Cortex of kidney (tissue), 1 donor: ENCODE data around the gene PRELID2.
"Not testable (repeated sequence)": the region's sequence is repeated elsewhere in the genome, so short reads cannot be mapped to it uniquely, and the experiment has no call there.

Experiments used
- DNase-seq: peaks from one replicate; lab custom pipeline; 2025; lab: John Stamatoyannopoulos, UW

Gene PRELID2

DNA sequence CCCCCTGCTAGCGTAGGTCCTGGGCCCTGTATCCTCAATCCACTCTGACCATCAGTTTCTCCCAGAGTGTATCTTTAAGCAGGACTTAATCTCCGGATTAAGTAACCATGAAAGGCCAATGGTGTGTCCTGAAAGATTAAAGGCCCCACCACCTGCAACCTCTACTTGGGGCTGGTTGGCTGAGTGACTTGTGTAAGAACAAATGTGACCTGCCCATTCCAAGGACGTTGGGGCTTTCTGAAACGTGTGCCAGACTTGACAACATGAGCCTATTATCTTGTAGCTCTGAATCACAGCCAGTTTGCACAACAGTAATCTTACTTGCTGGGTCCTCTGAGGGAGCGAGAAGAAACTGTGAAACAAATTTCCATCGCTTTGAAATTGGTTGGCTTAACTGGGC lies 3.1 kb upstream of the PRELID2 start:
- no peak for DNase-seq

GRCh38 chr5:145836241-145836640 lies 1.1 kb upstream of the PRELID2 start:
- not testable (repeated sequence) for DNase-seq

GRCh38 chr5:145835848-145836239 lies 702 bp upstream of the PRELID2 start:
- no peak for DNase-seq

DNA sequence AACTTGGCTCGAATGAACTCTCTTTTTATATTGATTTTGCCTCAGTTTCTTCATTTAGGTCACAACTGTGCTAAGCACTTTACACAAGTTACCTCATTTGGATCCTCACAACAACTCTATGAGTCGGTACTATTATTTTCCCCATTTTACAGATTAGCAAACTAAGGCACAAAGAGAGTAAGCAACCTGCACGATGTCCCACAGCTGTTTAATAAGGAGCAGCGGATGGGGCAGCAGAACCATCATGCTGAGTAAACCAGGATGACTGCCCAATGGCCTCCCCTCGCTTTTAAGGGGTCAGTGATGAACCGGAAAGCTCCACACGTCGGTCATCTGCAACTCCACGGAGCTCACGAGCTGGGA lies 607 bp downstream of the PRELID2 start:
- DNase-seq: no peak

DNA sequence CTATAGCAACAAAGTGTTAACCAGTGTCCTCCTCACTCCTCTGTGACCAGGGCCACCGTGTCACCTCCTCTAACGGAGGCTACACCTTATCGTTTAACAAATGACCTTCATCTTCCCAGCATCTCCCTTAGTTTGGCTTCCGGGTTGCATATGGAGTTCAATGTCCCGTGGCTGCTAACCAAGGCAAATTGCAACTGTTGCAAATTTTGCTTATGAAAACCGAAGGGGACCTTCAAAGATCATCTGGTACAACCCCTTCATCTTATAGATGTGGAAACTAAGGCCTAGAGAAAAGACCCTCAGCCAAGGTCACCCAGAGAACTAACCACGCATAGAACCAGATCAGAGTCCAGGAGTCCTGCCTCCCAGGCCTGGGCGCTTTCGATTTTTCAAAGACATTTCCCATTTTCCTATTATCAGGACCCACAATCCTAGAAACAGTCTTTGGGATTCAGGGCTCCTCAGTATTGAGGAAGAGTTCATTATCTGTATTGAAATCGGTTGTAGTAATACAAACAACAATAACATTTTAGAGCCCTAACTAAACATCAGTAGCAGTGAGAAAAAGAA lies 1.4 kb downstream of the PRELID2 start:
- DNase-seq: no peak

DNA sequence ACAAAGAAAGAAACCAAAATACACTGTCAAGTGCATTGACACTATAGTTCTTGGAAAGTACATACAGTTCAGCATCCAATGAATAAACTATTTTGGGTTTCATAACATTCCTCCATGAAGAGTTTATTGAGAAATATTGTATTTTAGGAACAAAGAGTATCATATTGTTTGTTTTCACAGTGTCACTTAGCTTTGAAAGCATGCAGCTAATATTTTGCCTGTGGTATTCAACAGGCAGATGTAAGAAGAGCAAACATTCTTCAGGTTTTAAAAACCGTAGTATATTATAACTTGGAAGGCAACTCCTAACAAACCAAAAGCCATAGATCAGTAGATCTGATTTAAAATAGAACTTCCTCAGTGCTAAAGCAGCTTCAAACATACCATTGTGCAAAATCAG lies 4.5 kb downstream of the PRELID2 start:
- DNase-seq: no peak

DNA sequence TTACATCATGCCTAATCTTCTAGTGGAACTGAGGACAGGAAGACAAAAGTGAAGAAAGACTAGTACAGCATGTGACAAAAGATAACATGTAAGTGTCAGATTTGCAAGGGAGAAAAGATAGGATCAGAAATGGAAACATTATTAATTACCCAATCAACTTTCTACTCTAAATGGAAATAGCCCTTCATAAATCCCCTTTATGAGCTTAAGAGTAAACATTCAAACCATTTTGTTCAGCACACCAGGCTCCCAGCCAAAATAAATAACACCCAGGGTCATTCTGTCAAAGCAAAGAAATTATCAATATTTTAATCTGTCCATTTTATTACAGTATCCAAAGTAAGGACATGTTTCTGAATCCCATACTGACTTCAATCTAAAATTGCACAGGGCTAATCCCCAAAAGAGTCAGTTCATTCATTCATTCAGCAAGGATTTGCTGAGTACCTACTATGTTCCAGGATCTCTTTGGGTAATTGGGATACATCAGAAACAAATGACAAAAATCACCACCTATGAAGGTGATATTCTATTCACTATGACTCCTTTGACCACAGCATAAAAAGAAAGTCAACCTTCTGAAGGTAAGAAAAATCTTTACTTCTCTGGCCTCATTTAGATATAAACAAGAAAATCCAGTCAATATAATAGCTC lies 5.3 kb downstream of the PRELID2 start:
- no peak for DNase-seq

- DNase-seq: no peak
These were observed 8.1 kb downstream of the PRELID2 start for GRCh38 chr5:145826895-145827674.

DNA sequence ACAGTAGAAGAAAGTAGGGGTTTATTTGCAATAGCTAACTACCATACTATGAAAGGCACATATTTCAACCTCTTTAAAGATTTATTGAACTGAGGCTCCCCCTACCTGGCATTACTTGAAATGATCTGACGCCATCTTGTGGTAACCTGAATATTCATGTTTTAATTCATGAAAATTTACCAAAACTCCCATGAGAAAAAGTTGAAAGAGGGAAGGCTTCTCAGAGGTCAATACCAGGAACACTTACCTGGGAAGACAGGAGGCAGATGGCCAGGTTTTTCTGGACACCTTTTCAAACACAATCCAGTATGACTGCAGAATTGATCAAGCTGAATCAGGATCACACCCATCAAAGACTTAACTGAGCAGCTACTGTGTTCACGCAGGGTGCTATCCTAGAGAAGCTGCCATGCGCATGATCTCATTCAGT lies 9.4 kb downstream of the PRELID2 start:
- no peak for DNase-seq

GRCh38 chr5:145824040-145824439 lies 11.1 kb downstream of the PRELID2 start:
- no peak for DNase-seq

DNA sequence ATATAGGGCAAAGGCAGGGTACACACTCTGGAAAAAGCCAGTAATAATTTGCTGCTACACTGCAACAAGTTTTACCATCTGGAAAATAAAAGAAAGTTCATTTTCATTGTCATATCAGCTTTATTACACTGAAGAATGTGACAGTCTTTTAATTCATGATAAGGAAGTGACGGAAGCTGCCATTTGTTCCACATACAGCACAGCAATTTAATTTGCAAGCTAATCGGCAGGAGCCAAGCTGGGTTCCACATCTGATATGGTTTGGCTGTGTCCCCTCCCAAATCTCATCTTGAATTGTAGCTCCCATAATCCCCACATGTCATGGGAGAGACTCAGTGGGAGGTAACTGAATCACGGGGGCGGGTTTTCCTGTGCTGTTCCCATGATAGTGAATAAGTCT lies 16.5 kb downstream of the PRELID2 start:
- no peak for DNase-seq

DNA sequence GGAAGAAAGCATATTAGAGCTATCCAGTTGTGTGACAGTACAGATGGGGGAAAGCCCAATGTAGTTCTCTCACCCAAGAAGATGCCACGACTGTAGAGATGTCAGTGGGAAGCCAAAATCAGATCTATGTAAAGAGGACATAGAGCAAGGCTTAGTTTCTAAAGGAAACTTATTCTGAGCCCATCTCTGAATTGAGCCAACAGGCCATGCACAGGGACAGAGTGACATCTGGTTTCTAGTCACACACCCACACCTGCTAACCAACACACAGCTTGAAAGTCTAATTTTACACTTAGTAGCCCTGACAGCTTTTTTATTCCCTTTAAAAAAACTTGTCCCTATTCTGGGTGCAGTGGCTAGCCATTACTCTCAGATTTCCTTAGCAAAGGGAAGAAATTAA lies 22.3 kb downstream of the PRELID2 start:
- no peak for DNase-seq

DNA sequence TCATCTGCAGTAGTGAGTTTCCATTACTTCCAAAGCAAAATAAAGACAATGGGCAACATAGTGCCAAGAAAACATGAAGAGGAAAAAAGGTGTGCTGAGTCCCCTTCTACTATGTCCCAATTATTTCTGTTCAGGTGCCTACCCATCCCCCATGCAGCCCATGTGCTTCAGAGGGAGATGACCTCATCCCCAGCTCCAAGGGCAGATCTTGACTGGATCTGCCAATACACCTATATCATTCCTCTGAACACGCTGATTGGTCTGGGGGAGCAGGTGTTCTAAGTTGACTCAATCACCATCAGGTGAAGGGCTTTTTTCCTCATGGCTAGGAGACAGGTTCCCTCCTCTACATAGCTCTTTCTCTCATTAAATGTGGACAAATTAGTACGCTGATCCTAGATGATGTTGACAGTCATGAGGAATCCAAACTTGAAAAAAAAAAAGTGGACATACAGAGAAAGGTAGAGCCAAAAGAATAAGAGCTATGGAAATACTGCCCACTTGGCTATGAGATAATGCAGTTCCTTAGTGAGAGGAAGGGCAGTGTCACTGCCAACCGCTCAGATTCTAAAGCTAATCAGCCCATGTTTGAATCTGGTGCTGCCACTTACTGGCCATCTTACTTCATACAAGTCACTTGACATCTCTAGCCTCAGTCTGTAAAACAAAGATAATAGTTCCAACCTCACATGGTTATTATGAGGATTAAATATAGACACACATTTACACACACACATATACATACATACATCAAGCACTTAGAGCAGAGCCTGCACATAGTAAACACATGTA lies 23.1 kb downstream of the PRELID2 start:
- no peak for DNase-seq

DNA sequence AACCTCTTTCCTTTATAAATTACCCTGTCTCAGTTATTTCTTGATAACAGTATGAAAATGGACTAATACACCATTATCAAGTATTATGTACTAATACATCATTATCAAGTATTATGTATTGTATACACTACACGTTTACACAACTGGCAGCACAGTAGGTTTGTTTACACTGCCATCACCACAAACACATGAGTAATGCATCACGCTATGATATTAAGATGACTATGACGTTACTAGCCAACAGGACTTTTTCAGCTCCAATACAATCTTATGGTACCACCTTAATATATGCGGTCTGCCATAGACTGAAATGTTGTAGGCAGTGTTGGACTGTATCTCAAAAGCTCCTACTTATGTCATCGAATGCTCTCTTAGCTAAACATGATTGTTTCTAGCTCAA lies 28.2 kb downstream of the PRELID2 start:
- DNase-seq: no peak

DNA sequence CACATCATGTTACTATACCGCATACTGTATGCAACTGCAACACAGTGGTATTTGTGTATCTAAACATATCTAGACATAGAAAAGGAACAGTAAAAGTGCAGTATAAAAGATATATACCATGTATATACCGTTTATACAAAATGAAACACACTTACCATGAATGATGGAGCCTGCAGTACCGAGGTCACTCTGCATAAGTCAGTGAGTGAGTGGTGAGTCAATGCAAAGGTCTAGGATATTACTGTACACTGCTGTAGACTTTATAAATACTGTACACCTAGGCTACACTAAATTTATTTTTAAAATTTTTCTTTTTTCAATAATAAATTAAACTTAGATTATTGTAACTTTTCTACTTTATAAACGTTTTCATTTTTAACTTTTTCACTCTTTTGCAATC lies 29.3 kb downstream of the PRELID2 start:
- no peak for DNase-seq

DNA sequence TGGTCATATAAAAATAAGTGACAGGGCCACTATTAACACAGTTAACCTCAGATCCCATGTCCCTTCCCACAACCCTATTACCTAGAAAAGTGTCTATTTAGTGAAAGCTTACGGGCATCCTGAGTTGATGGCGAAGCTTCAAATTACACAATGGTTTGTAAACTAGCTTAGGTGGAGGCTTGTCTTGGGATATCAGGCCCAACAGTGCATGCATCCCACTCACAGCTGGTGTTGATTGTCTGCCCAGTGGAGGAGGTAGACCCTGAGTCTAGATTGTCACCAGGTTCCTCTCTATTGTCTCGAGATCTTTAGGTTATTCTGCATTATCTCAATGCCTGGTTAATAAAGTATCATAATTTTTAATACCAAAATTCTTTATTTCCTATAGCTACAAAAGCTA lies 30.4 kb downstream of the PRELID2 start:
- DNase-seq: no peak

GRCh38 chr5:145803112-145804004 lies 31.8 kb downstream of the PRELID2 start:
- DNase-seq: no peak

- no peak for DNase-seq
These were observed 33.9 kb downstream of the PRELID2 start for GRCh38 chr5:145801195-145801594.

DNA sequence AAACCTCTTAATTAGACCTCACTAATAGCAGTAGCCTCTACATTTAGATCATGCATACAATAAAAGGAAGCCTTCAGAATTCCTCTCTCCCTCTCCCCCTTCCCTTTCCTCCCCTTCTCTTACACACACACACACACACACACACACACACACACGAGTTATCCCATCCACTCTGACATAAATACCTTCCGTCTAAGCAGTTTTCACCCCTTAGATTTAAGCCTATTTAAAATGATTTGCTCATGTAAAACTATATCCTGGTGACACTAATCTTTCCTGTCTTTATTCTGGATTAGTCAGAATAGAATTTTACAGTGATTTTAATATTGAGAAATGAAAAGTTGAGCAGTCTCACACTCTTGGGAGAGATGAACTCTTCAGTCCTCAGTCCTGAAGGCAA lies 35.0 kb downstream of the PRELID2 start:
- DNase-seq: no peak

- not testable (repeated sequence) for DNase-seq
These were observed 36.6 kb downstream of the PRELID2 start for GRCh38 chr5:145798503-145798902.

DNA sequence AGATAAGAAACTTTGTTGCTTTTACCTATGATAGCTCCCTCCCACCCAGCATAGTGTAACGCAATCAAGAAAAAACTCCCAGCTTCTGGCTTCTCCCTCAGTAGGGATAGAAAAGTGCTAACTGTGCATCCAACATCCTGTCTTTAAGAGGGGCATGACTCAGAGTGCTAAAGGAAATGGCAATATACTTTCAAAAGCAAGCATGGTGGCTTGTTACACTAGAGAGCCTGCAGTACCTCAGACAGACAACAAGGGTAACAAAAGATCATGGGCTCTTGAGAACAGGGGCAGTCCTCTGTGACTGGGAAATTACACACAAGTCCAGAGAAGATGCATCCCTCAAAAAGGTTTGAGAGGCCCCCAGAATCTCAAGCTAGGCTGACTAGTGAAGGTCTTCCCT lies 37.8 kb downstream of the PRELID2 start:
- DNase-seq: no peak

DNA sequence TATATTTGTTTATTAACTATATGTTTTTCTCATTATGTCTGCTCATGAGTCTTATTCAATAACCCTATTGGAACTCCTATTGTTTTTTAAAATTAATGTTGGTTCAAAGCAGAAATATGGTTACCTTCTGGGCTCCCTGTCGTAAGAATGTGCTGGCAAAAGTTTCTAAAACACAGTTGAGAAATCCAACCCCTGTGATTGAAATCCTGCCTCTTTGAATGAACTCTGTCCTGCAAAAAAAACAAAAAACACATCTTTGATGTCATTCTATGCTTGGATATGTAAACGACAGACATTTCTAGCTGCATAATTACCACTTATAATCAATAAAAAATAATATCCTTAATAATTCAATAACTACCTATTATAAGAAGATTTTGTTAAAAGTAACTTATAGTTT lies 38.8 kb downstream of the PRELID2 start:
- DNase-seq: no peak
